Measurements from ENCODE around the gene TFAP2E.

TFAP2E gene

GRCh38 chr1:35595684-35596083 is 22.6 kb downstream of the TFAP2E start:
- no peak for DNase-seq (ENCODE audit: low read depth in 2 of 2)

GRCh38 chr1:35597870-35598269 is 24.8 kb downstream of the TFAP2E start:
- DNase-seq (ENCODE audit: low read depth in 2 of 2): no peak

GRCh38 chr1:35598895-35599294 is 25.8 kb downstream of the TFAP2E start:
- no peak for DNase-seq (ENCODE audit: low read depth in 2 of 2)

- no peak for DNase-seq (ENCODE audit: low read depth in 2 of 2)
Observed at GRCh38 chr1:35599411-35599810, 26.3 kb downstream of the TFAP2E start.

- no peak for DNase-seq (ENCODE audit: low read depth in 2 of 2)
Observed at GRCh38 chr1:35600593-35600992, 27.5 kb downstream of the TFAP2E start.

- DNase-seq (ENCODE audit: low read depth in 2 of 2): no peak
Observed at GRCh38 chr1:35603468-35603867, 30.4 kb downstream of the TFAP2E start.

GRCh38 chr1:35603941-35604340 is 30.8 kb downstream of the TFAP2E start:
- no peak for DNase-seq (ENCODE audit: low read depth in 2 of 2)

- peak in 1 of 2 experiments; percentile 3 for DNase-seq (ENCODE audit: low read depth in 2 of 2)
Observed at GRCh38 chr1:35605071-35605866, 32.2 kb downstream of the TFAP2E start.

- peak in 1 of 2 experiments; percentile 21 for DNase-seq (ENCODE audit: low read depth in 2 of 2)
Observed at GRCh38 chr1:35605867-35606182, 32.7 kb downstream of the TFAP2E start.

- DNase-seq (ENCODE audit: low read depth in 2 of 2): no peak
Observed at GRCh38 chr1:35611655-35612054, 38.5 kb downstream of the TFAP2E start.

- DNase-seq (ENCODE audit: low read depth in 2 of 2): no peak
Observed at GRCh38 chr1:35615440-35615839, 42.3 kb downstream of the TFAP2E start.

- no peak for DNase-seq (ENCODE audit: low read depth in 2 of 2)
Observed at GRCh38 chr1:35619237-35620121, 46.4 kb downstream of the TFAP2E start.

- DNase-seq (ENCODE audit: low read depth in 2 of 2): no peak
Observed at GRCh38 chr1:35622510-35623178, 49.5 kb downstream of the TFAP2E start.

GRCh38 chr1:35623832-35624231 is 50.7 kb downstream of the TFAP2E start:
- no peak for DNase-seq (ENCODE audit: low read depth in 2 of 2)

GRCh38 chr1:35629051-35629450 is 55.9 kb downstream of the TFAP2E start:
- DNase-seq (ENCODE audit: low read depth in 2 of 2): no peak

GRCh38 chr1:35631396-35631795 is 58.3 kb downstream of the TFAP2E start:
- no peak for DNase-seq (ENCODE audit: low read depth in 2 of 2)

- no peak for DNase-seq (ENCODE audit: low read depth in 2 of 2)
Observed at GRCh38 chr1:35633547-35633946, 60.4 kb downstream of the TFAP2E start.

- DNase-seq (ENCODE audit: low read depth in 2 of 2): no peak
Observed at GRCh38 chr1:35637401-35637809, 64.3 kb downstream of the TFAP2E start.

GRCh38 chr1:35640380-35641232 is 67.5 kb downstream of the TFAP2E start:
- DNase-seq (ENCODE audit: low read depth in 2 of 2): no peak

- DNase-seq (ENCODE audit: low read depth in 2 of 2): peak; percentile 85 to 87
Observed at GRCh38 chr1:35641233-35641866, 68.2 kb downstream of the TFAP2E start, which contains the start of gene PSMB2. Gene PSMB2, minus strand, starts transcription at chr1:35641526. Its CDS starts 94 bp downstream, at chr1:35641432.

- no peak for DNase-seq (ENCODE audit: low read depth in 2 of 2)
Observed at GRCh38 chr1:35642471-35642955, 69.4 kb downstream of the TFAP2E start.
